ENCODE measurements around the gene AQP12B.
"Not testable (repeated sequence)": the region's sequence is repeated elsewhere in the genome, so short reads cannot be mapped to it uniquely, and the experiment has no call there.

The AQP12B gene, protein sequence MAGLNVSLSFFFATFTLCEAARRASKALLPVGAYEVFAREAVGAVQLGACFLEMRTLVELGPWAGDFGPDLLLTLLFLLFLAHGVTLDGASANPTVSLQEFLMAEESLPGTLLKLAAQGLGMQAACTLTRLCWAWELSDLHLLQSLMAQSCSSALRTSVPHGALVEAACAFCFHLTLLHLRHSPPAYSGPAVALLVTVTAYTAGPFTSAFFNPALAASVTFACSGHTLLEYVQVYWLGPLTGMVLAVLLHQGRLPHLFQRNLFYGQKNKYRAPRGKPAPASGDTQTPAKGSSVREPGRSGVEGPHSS

DNA sequence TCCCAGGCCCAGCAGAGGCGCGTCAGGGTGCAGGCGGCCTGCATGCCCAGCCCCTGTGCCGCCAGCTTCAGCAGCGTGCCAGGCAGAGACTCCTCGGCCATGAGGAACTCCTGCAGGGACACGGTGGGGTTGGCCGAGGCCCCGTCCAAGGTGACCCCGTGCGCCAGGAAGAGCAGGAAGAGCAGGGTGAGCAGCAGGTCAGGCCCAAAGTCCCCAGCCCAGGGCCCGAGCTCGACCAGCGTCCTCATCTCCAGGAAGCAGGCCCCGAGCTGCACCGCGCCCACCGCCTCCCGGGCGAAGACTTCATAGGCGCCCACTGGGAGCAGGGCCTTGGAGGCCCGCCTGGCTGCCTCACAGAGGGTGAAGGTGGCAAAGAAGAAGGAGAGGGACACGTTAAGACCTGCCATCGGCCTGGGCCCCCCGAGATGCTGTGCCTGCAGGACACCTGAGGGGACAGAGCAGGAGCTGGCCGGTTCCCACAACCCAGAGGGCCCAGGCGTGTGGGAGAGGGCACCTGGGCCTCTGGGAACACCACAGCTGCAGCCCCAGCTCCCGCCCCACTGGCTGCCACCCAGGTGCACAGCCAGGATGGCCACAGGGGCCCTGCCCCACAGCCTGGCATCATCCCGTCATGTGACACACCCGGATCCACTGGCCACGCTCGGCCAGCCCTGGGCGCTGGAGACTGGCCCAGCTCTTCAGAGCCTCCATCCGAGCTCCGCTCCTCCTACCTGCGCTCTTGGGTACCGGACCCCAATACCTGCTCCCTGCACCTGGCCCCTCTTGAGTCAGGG lies at the start of gene AQP12B:
AQP12B (minus strand) TSS at position 455 of the 794 bp plus-strand sequence; CDS start at position 407, 48 bp downstream.
- not testable (repeated sequence) for H3K4me3 ChIP-seq (replicated peaks in 1 of 2; ENCODE audit: low read depth in 2 of 2, low read length in 2 of 2); DNase-seq (ENCODE audit: low read depth in 2 of 2)

DNA sequence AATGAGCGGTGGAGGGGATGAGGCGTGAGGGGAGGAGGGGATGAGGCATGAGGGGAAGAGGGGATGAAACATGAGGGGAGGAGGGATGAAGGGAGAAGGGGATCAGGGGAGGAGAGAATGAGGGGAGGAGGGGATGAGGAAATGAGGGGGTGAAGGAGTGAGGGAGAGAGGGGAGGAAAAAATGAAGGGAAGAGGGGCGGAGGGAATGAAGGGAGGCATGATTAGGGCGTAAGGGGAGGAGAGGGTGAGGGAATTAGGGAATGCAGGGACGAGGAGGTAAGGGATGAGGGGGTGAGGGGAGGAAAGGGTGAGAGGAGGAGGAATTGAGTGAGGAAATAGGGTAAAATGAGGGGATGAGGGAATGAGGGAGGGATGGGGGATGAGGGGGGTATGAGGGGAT lies 49.5 kb upstream of the AQP12B start:
- DNase-seq (ENCODE audit: low read depth in 2 of 2), result no peak
- TF ChIP-seq, protein P1, sequence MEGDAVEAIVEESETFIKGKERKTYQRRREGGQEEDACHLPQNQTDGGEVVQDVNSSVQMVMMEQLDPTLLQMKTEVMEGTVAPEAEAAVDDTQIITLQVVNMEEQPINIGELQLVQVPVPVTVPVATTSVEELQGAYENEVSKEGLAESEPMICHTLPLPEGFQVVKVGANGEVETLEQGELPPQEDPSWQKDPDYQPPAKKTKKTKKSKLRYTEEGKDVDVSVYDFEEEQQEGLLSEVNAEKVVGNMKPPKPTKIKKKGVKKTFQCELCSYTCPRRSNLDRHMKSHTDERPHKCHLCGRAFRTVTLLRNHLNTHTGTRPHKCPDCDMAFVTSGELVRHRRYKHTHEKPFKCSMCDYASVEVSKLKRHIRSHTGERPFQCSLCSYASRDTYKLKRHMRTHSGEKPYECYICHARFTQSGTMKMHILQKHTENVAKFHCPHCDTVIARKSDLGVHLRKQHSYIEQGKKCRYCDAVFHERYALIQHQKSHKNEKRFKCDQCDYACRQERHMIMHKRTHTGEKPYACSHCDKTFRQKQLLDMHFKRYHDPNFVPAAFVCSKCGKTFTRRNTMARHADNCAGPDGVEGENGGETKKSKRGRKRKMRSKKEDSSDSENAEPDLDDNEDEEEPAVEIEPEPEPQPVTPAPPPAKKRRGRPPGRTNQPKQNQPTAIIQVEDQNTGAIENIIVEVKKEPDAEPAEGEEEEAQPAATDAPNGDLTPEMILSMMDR (IDR thresholded peaks at IDR 0.05; ENCODE audit: low read depth, low read length), result no peak

DNA sequence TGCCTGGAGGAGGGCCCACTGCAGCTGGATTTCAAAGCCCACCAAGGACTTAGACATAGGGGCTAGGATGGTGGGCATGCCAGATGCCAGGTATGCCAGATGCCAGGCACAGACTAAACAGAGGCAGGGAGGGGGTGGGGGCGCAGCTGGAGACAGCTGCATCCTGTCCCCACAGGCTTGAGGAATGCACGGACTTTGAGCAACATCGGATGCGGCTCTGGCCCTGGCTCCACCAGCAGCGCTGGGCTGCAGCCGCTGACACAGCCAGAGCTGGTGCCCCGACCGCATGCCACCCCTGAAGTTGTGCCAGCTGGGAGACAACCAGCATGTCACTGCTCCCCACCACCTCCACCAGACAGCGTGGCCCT lies 48.5 kb upstream of the AQP12B start:
- peak; percentile 7 to 25 for DNase-seq (ENCODE audit: low read depth in 2 of 2)
- TF ChIP-seq, protein P1 (IDR thresholded peaks at IDR 0.05; ENCODE audit: low read depth, low read length), result no peak
- no peak overlapping the region for H3K4me3 ChIP-seq (replicated peaks in 1 of 2; ENCODE audit: low read depth in 2 of 2, low read length in 2 of 2)

More for the DNA sequence above, 49.5 kb upstream of the AQP12B start:
- H3K4me3 ChIP-seq (replicated peaks in 1 of 2; ENCODE audit: low read depth in 2 of 2, low read length in 2 of 2), result no peak overlapping the region

DNA sequence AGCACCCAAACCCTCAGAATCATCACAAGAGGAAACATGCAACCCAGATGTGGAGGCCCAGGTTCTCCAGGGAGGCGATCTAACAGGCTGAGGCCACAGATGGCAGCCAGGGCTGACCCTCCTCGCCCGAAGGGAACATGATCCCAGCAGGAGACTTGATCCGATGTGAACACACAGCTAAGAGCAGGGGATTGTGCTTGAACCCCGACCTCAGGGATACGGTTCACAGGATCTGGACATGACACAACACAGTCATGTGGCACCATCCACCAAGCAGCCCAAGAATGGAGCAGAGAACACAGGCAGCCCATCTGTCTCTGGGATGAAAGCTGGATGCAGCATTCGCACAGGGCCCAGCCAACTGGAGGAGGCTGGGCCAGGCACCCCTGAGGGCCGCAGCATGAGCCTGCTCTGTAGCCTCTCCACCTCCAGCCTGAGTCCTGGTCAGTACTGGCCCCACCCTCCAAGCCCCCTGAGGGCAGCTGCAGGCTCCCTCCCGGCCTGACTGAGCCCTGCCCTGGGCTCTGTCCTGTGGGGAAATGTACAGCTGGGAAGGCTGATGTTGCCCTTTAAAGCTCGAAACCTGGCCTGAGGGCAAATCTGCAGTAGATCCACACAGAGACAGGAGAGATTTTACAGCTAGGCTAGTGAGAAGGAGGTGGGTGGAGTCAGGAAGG lies 48.0 kb upstream of the AQP12B start:
- DNase-seq (ENCODE audit: low read depth in 2 of 2), result no peak
- TF ChIP-seq, protein P1 (IDR thresholded peaks at IDR 0.05; ENCODE audit: low read depth, low read length), result no peak

DNA sequence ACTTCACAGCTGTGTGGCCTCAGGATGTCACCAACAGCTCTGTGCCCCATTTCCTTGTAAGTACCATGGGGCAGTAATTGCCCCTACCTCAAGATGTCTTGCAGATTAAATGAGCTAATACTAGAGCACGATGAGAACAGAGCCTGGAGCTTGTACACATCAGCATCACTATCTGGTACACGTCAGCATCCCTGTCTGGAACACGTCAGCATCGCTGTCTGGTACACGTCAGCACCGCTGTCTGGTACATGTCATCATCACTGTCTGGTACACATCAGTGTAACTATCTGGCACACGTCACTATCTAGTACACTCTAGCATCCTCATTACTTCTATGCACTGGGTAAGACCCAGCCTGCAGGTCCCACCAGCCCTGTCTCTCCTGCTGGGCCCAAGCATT lies 46.1 kb upstream of the AQP12B start:
- TF ChIP-seq, protein P1 (IDR thresholded peaks at IDR 0.05; ENCODE audit: low read depth, low read length), result no peak
- no peak overlapping the region for H3K4me3 ChIP-seq (replicated peaks in 1 of 2; ENCODE audit: low read depth in 2 of 2, low read length in 2 of 2)
- peak; percentile 21 to 63 for DNase-seq (ENCODE audit: low read depth in 2 of 2)

More for the DNA sequence above, 48.0 kb upstream of the AQP12B start:
- H3K4me3 ChIP-seq (replicated peaks in 1 of 2; ENCODE audit: low read depth in 2 of 2, low read length in 2 of 2), result no peak overlapping the region

DNA sequence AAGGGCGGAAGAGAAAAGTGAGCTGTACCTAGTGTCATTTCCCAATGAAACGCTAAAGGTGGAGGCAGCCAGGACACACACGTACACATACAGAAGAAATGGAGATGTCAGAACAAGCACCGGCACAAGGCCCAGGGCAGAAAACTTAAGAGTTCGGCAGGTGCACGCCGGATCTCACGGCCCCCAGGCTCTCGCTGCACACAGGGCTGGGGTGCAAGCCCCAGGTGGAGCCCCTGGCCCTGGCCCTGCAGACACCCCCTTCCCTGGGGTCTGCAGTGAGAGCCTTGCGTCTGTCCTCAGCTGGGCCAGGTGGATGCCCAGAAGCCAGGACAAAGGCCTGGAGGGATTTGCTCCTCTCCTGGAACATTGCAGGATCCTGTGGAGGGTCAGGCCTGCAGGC lies 45.7 kb upstream of the AQP12B start:
- no peak for DNase-seq (ENCODE audit: low read depth in 2 of 2)
- TF ChIP-seq, protein P1 (IDR thresholded peaks at IDR 0.05; ENCODE audit: low read depth, low read length), result no peak
- H3K4me3 ChIP-seq (replicated peaks in 1 of 2; ENCODE audit: low read depth in 2 of 2, low read length in 2 of 2), result no peak overlapping the region

DNA sequence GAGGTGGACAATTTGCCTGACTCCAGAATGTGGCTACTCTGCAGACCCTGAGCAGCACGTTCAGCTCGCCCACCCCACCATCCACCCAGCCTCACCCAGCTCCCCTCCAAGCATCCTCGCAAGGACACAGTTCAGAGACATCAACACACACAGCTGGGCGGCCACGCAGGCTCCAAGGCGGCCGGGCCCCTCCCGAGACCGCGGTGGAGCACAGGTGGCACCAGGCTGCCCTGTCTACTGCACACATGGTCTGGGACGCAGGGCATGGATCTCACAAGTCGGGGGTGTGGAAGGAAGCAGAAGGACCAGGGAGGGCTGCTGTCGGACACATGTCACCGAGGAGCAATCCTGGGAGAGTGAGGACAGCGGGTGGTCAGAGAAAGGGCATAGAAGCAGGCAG lies 45.2 kb upstream of the AQP12B start:
- no peak overlapping the region for H3K4me3 ChIP-seq (replicated peaks in 1 of 2; ENCODE audit: low read depth in 2 of 2, low read length in 2 of 2)
- no peak for DNase-seq (ENCODE audit: low read depth in 2 of 2)
- TF ChIP-seq, protein P1 (IDR thresholded peaks at IDR 0.05; ENCODE audit: low read depth, low read length), result no peak

Measured in cardiac fibroblast (primary cell).